ENCODE results near the gene FBXW4. TPM values are rescaled to one million over a fixed set of nuclear protein-coding genes. Genes with fewer than 3 reads are reported as not detected.

The FBXW4 gene
- total RNA-seq, 1 donor: 35.2 TPM

DNA sequence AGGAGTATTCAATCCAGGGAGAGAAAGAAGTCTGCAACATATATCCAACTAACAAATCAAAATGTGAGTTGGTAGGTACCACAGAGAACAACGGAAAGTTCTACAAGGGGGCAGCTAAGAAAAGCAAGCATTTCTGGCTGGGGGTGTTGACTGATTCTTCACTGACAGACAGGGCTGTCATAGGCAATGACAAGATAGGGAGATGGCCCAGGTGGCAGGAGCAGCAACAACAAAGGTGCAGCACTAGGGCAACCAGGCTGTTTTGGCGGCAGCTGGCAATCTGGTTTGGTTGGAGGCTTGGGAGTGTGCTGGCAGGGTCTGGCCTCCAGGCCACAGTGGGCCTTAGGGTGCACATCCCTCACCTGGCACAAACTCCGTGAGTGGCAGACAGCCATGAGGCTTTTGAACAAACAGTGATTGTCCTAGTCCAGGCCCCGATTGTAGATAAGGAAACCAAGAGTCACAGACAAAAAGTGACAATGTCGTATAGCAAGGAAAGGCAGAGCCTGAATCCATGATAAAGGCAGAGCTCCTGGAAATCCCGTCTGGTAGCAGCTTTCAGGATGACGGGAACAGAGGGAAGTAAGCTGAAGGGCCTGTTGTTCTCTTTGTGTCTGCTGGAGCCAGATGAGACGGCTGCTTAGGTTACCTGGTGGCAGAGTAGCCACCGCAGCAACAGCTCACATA lies 78.4 kb downstream of the FBXW4 start:
- no peak for TF ChIP-seq CTCF (IDR thresholded peaks at IDR 0.05; ENCODE audit: insufficient read depth, low read length)
- H3K4me3 ChIP-seq (ENCODE audit: low read depth, low read length): no peak overlapping the region
- no peak for DNase-seq (ENCODE audit: low read depth)

GRCh38 chr10:101615525-101616116 lies 79.3 kb downstream of the FBXW4 start:
- no peak for DNase-seq (ENCODE audit: low read depth)
- no peak overlapping the region for H3K4me3 ChIP-seq (ENCODE audit: low read depth, low read length)
- TF ChIP-seq CTCF (IDR thresholded peaks at IDR 0.05; ENCODE audit: insufficient read depth, low read length): no peak

DNA sequence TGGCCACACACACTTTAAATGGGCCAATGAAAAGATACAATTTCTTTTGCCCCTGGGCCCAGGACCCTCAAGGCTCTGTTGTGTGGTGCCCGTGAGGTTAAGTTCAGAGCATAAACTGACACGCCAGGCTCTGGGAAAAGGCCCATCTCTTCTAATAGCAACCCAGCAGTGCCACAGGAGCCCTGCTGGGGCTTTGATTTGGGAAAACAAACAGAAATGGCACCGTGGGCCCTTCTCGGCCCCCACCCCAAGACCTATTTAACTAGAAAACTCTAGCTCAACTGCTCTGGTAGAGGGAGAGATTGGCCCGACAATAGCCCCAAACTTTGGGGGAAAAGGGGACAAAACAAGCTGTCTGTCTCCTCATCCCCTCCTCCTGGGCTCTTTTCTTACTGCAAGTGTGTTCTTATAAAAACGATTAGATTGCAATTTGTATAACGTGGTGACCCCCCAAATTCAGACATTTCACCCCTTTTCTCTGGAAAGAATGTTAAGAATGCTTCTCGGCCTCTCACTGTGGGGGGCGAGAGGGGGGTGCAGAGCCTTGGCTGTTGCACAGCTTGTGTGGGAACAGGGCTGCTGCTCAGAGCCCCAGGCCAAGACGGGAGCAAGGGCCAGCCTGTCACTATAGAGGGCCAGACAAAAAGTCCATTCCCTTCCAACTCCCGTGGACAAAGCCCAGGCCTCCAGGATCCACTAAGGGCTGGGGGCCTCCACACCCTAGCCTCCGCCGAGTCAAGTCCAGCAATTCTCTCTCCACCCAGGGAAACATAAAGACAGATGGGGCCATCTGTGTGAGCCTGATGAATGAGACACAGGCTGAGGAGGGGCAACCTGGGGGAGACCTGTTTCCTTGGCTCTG lies 80.1 kb downstream of the FBXW4 start:
- TF ChIP-seq CTCF (IDR thresholded peaks at IDR 0.05; ENCODE audit: insufficient read depth, low read length): no peak
- H3K4me3 ChIP-seq (ENCODE audit: low read depth, low read length): no peak overlapping the region
- no peak for DNase-seq (ENCODE audit: low read depth)

- TF ChIP-seq CTCF (IDR thresholded peaks at IDR 0.05; ENCODE audit: insufficient read depth, low read length): no peak
- no peak for DNase-seq (ENCODE audit: low read depth)
- no peak overlapping the region for H3K4me3 ChIP-seq (ENCODE audit: low read depth, low read length)
Observed at GRCh38 chr10:101613646-101614045, 81.3 kb downstream of the FBXW4 start.

- no peak for DNase-seq (ENCODE audit: low read depth)
- TF ChIP-seq CTCF (IDR thresholded peaks at IDR 0.05; ENCODE audit: insufficient read depth, low read length): no peak
- H3K4me3 ChIP-seq (ENCODE audit: low read depth, low read length): no peak overlapping the region
Observed at GRCh38 chr10:101612872-101613271, 82.1 kb downstream of the FBXW4 start.

DNA sequence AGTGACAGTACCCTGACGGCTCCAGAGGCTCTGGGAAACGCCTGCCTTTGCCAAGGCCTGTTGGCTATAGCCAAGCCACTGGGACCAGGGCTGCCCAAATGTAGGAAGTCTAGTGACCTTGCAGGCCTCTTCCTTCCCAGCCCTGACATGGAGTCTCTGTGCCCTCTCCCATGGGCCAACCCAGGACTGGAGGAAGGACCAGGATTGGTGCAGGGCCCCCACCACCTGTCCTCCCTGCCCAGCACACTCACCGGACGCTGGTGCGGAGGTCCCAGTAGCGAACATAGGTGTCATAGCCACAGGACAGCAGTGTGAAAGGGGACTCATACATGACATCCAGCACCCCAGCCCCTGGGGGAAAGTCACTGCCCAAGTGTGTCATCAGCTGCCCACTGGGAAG lies 82.9 kb downstream of the FBXW4 start:
- H3K4me3 ChIP-seq (ENCODE audit: low read depth, low read length): no peak overlapping the region
- no peak for TF ChIP-seq CTCF (IDR thresholded peaks at IDR 0.05; ENCODE audit: insufficient read depth, low read length)
- no peak for DNase-seq (ENCODE audit: low read depth)
